CD1c-positive myeloid dendritic cell (primary cell): ENCODE measurements around the gene TNS3.
"Not testable (repeated sequence)": the region's sequence is repeated elsewhere in the genome, so short reads cannot be mapped to it uniquely, and the experiment has no call there.

Experiments used
- DNase-seq: peaks from one replicate; pipeline ENCODE4 v3.0.0-alpha.2; 2016; ENCODE audit errors: extremely low spot score

Gene TNS3

DNA sequence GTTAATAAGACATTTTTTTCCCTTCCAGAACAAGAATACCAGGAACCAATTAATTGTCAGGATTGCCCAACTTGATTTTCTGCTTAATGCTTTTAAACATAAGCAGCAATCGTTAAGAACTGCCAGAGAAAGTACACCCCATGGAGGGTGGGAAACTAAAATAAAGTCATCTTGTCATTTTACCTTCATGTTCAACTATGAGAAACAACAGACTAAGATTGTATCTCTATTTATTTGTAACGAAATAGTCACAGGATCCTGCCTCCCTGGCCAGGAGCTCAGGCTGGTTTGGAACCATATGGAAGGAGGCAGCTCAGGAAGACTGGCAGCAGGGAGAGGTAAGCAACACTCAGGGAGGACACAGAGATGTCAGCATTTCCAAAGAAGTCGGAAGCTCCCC, 129.6 kb downstream of the TNS3 start:
- DNase-seq, result no peak

DNA sequence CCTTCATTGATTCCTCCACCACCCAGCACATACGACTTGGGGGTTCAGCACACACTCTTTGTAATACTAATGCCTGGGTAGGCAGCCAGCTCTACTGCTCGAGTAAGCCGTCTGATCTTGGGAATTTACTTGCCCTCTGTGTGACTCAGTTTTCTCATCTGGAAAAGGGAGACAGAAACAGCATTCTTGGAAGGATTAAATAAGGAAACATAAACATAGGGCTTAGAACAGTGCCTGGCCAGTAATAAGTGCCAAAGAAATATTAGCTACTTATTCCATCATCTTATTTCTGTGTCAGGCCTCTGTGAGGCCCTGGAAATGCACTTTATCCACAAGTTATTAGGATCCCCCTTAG, 130.1 kb downstream of the TNS3 start:
- DNase-seq, result no peak

DNA sequence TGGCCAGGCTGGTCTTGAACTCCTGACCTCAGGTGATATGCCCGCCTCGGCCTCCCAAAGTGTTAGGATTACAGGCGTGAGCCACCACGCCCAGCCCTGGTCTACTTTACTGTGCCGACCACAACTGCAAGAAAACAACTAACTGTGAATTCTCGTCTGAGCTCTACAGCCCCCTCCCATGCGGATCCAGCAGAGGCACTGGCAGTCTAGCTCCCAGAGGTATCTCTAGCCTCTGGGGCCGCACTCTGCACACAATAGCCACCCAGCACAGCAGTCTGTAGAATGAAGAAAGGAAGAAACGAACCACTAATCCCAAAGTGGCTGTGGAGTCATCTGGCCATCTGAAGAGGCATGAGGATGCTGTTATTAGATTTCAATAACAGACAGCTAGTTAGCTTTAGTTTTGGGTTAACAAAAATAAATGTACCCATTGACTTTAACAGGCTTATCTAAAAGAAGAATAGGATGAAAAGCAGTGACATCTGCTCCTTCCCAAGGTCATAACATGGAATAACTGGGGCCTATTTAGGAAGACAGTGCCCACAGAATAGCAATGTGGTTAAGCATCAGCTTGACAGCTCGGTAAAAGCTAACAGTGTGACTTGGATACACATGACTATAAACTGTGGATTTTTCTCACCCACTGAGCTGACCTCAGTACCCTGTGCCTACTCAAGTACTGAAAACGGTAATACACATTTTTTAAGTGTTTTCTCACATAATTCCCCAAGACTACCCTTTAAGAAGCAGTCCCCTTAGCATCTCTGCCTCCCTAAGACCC, 131.9 kb downstream of the TNS3 start:
- no peak for DNase-seq

DNA sequence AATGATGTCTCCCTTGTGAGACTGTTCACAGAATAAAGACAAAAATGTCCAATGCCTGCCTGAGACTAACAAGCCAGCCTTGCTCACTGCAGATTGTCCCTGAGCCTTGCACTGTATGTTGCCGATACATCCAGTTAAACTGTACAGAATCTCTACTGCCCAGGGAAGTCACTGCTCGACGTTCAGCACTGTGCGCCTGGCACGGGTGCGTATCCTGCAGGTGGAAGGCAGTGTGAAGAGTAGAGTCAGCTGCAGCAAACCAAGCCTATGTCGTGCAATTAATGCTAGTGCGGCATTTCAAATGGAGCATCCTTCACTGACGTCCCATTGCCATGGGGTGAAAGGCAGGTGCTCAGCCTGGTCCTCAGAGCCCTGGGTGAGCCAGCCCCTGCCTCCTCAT, 132.9 kb downstream of the TNS3 start:
- DNase-seq, result no peak

DNA sequence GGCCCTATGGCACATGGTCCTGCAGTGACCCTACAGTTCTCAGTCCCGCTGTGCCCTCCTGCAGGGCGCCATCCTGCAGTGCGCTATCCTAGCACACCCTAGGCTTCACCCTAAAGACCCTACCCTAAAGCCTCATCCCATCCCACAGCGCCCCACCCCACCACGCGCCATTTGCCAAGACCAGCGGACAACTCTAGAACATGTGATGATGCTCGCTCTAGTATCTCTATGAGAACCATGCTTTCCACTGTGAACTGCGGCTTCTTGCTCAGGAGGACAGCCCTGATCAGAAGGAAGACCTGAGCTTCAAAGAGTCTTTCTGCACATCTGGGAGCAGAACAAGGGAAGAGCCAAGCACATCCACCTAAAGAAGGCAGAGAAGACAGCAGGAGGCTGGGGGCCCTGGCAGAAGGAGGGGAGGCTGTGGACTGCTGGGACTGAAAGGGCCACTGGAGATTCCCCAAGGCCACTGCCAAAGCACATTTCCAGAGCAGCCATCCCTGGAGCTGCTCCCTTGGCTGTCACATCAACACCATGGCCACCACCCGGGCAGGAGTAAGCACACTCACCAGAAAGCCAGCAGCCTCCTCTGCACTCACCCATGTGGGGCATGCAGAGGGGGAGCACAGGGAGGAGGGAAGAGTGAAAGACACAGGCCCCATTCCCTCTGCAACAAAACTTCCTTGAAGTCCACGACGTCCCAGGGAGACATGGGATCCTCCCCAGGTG, 134.1 kb downstream of the TNS3 start:
- DNase-seq, result no peak

DNA sequence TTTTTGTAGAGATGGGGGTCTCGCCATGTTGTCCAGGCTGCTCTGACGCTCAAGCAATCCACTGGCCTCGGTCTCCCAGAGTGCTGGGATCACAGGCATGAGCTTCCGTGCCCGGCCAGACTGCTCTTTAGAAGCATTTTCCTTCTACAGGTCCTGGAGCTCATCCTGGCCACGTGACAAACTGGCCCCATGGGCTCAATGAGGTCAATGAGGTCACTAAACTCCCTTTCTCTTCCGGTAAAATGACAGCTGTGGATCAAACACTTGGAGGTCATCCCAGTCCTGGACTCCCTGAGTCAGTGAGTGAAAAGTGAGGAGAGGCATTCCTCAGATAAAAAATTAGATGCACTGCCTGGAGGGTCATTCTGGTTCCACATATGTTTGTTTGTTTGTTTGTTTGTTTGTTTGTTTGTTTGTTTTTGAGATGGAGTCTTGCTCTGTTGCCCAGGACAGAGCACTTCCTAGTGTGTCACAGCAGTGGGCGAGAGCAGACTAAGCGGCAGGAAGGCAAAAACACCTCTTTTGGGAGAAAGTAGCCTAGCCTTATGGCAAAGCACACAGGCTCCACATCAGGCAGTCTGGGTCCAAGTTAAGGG, 134.9 kb downstream of the TNS3 start:
- DNase-seq, result no peak

DNA sequence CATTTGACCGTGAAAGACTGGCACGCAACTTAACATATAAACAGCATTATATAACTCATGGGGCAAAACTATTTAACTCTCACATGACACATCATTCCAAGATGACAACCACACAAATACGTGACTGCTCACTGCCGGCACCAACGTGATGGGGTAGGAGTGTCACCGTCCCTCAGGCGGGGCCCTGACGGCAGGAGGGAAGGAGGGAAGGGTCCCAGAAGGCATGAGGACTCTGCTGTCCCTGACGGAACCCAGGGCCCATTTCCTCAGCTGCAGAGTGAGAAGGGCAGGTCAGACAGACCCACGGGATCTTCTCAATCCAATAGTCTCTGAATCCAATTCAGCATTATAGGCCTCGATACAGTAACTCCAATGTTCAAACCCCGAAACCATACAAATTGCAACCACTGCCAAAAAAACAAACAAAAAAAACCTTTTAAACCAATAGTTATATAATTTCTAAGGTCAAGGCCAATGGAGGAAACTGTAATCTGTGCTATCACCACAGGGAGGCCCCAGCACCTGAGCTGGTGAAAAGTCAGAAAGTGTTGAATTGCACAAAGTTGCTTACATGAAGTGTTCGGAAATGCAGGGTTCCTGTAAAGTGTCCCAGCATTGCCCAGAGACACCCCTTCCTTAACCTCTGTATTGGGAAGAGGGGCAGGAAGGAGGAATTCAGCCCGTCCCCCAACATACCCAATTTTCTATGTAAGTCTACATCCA, 137.4 kb downstream of the TNS3 start:
- peak; percentile 47 for DNase-seq

DNA sequence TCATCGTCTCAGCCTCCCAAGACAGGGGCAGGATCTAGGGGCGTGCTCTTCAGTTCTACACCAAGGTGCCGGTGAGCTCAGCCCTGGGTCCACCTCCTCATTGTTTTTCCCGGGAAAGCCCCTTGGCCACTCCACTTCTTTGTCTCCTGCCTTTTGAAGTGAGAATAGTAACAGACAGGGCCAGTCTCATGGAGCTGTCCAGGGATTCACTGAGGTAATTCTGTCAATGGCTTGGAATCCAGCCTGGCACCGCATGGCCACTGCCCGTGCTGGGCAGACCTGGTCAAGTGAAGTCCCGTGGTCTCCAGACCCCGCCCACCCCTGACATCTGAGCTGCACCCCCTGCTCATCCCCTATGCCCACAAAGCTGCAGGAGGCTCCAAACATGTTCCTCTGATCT, 138.9 kb downstream of the TNS3 start:
- DNase-seq, result no peak

DNA sequence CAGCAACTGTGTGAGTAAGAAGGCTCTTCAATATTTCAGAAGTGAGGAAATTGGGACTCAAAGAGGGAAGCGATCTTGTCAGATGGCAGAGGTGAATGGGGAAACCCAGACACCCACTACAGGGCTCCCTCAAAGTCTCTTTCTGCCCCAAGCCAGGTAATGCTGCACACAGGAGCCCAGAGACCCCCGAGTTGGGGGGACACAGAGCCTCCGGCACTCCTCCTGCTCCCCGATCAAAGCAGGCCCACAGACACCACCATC, 139.4 kb downstream of the TNS3 start:
- DNase-seq, result peak; percentile 22

DNA sequence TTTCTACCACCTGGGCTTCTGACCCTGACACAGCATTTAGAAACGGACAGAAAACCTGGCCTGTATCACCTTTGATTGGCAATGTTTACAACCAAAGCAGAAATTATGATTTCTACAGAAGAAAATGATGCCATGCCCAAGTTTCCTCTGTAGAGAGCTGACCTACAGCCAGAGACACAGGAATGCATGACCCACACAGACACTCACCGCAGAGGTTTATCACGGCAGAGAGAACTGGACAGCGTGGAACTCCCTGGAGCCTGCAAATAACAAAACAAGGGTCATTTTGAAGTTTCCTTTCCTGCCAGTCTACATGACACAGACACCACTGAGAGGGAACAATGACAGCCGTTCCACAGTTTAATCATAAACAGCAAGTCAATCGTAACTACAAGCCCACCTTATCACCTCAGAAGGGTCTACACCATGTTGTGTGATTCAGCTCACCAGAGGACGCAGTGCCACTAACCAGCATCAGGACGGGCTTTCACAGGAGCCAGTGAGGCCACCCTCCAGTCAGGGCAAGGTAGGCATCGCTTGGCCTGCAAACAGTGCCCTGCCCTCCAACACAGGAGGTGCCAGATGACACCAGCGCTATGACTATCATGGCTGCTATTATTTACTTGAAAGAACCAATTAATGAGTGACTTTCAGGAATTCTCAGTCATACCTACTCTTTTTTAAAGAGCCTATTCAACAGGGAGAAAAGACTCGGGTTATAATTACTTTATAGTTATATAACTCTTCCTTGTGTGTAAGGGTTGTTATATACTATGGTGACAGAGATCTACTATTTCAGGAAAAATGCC, 139.9 kb downstream of the TNS3 start:
- no peak for DNase-seq

DNA sequence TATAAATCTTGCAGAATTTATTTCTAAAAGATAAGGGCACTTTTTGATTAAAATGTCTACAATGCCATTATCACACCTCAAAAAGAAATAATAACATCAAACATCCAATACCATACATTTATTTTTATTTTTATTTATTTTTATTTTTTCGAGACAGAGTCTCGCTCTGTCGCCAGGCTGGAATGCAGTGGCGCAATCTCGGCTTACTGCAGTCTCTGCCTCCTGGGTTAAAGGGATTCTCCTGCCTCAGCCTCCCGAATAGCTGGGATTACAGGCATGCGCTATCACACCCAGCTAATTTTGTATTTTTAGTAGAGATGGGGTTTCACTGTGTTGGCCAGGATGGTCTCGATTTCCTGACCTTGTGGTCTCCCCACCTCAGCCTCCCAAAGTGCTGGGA, 140.9 kb downstream of the TNS3 start:
- DNase-seq, result not testable (repeated sequence)

DNA sequence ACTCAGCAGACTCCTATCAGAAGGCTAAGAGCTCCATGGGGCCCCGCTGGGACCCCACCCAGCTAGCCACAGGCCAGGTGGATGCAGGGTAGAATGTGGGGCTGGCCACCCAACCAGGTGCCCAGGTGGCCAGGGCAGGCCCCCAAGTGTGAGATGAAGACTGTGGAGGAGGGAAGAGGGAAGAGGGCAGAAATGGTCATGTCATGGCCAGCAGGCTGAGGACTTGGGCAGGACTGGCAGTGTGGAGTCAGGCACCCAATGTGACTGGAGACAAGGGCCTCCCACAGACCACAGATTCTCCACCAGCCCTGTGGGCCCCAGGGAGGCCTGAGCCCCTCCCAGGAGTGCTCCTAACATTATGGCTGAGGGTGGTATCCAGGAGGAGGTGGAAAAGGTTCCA, 141.6 kb downstream of the TNS3 start:
- DNase-seq, result no peak

DNA sequence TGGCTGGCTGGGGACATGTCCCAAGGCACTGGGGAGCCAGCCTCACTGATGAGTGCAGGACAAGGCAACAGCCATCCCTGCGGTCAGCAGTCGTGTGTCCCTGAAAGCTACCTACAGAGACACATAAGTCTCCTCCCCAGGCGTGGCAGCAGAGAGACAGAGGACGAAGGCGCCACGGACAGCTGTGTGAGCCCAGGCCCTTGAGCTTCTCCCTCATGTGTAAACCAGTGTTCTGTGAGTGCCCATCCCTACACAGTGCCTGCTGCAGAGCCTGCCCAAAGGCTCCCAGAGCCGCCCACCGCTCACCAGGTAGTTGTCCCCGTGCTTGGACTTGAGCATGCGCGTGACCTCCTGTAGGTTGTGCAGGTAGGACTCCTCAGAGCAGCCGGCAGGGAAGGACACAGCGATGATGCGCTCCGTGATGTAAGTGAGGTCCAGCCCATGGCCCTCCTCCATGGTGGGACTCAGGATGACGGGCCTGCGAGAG, 142.7 kb downstream of the TNS3 start:
- no peak for DNase-seq

DNA sequence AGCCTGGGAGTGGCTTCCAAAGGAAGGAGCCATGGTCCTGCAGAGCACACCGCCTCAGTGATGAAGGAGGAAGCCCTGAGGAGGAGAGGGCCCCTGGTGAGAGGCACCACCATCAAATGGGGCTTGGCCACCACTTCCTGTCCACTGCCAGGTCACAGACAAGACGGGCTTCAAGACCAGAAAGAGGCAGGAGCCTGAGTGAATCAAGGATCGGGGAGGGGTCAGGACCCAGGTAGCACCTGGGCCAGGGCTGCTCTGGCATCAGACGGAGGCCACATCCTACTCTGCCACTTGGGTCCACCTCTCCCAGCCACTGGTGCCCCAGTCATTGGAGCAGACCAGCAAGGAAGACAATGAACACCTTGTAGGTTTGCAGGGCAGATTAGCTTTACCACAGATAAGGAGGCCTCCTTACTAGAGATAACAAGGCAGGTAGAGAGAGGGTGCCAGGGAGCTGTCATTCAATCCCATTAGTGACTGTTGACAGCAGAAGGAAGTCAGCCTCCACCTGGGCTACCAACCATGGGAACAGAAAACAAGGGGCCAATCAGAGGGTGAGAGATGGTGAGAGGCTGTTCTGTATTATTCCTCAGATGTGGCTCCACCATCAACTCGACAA, 143.4 kb downstream of the TNS3 start:
- DNase-seq, result no peak

DNA sequence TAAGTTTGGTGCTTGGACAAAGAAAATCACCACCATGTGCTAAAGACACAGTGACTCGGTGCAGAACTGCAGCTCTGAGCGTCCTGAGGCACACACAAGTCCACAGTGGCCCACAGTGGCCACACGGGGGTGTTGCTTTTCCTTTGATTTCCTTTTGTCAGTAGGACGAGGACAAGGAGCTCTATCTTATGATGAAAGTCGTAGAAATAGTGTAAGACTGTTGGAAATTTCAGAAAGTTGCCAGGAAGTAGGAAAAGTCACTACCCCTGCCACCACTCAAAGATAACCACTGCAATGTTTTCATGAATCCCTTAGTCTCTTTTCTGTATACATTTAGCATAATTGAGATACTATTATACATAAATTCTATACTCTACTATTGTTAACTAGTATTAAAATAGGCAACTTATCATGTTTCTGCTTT, 146.0 kb downstream of the TNS3 start:
- peak; percentile 27 for DNase-seq

DNA sequence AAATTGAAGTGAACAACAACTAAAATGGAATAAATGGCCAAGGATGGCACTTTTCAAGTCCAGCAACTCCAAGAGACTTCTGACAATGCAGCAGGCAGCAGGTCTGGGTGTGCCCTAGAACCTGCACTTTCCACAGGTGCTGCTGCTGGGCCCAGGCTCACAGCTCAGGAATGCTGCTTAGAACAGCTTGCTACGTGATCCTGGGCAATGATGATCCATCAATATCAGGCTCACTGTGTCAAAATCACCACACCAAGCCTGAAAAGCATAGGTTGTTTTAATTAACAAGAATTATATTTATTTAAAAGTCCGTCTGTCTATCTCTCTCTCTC, 148.4 kb downstream of the TNS3 start:
- no peak for DNase-seq

DNA sequence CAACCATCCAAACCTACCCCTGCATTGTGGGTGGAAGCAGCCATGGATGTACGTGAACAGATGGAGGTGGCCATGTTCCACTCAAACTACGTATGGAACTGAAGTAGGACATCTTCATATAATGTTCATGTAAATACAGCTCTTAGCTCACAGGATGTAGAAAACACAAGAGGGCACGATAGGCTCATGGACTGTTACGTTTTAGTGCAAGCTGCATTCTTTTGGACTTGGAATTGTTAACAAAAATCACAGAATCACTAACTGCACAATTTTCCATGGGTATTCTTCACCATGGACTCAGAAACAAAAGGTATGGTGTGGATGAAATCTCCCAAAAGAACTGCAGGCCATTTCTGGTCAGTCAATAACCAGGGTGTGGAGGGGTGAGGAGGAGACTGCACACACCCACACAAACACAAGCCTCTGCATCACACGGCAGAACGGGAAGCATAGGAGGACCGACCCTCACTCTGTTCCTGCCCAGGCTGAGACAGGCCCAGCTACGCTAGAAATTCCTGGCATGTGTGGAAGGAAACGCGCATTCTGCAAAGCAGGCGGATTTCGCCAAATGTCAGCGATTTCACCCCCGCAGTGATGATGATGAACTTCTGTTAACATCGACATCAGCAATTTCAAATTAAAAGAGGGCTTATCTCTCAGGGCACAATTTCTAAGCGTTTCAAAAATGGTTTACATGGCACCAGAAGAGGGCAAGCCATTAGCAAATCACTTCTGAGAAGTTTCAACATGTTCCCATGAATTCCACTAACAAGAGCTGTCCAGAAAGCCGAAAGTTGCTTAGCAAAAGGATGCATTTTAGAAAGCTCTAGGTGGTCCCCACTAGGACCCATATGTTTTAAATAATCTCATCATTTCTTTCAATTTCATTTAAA, 149.0 kb downstream of the TNS3 start:
- no peak for DNase-seq

DNA sequence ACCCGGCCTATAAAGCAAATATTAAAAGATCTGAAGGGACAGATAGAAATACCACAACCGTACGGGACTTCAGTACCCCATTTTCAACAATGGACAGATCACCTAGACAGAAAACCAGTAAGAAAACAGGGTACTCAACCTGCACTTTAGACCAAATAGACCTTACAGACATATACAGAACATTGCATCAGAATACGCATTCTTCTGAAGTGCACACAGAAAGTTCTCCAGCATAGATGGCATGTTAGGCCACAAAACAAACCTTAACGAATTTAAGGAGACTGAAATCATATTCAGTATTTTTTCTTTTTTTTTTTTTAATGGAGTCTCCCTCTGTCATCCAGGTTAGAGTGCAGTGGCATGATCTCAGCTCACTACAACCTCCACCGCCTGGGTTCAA, 151.5 kb downstream of the TNS3 start:
- no peak for DNase-seq

DNA sequence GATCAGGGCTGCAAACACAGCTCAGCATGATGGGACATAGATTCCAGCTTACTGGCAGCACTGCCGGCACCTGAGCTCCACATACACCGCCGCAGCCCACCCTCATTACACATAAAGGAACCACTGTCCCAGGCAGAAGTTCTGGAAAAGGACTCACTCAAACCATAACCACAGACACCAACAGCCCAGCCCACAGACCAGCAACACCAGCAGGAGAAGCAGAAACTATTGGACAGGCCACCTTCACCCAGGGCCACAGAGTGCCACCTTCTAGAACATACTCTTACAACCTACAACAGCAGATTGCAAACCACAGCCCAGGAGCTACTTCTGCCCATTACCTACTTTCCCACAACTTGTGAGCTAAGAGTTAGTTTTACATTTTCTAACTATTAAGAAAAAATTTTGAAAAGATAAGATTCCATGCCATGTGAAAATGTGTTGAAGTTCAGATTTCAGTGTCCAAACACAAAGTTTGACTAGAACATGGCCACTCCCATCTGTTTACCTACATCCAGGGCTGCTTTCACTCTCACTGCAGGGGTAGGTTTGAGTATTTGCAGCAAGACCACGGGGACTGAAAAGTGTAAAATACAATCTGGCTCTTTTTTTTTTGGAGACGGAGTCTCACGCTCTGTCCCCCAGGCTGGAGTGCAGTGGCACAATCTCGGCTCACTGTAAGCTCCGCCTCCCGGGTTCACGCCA, 153.0 kb downstream of the TNS3 start:
- no peak for DNase-seq
